ENCODE results near the gene OBSCN.

DNA sequence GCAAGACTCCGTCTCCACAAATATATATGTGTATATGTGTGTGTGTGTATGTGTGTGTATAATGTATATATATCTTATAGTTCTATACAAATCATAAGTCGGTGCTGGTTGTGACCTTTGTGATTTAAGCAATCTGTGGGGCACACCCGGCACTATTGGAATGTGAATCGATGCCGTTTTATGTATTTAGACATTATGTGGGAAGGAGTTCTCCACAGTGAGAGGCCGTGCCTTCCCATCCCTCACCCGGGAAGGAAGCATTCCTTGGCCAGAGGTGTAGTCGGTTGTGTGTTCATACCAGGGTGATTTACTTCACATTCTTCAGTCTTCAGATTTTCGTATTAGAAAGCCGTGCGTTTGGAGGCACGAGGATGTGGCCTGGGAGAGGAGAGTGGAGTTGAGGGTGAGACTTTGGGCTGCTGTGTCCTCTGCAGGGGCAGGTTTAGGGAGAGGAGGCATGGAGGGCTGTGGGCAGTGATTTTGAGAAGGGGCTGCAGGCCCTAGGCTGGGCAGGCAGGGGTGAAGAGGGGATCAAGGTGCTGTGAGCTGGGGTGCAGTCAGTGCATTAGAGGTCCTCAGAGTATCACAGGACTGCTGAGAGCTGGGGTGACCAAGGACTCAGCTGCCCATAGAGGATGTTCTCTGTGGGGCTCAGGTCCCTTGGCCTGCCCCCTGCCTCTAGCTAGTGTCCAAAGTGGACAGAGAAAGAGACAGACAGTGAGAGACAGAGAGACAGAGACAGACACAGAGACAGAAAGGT, 141.0 kb downstream of the OBSCN start:
- no peak for TF ChIP-seq POLR2AphosphoS5 (IDR thresholded peaks at IDR 0.05)
- TF ChIP-seq, protein P1, sequence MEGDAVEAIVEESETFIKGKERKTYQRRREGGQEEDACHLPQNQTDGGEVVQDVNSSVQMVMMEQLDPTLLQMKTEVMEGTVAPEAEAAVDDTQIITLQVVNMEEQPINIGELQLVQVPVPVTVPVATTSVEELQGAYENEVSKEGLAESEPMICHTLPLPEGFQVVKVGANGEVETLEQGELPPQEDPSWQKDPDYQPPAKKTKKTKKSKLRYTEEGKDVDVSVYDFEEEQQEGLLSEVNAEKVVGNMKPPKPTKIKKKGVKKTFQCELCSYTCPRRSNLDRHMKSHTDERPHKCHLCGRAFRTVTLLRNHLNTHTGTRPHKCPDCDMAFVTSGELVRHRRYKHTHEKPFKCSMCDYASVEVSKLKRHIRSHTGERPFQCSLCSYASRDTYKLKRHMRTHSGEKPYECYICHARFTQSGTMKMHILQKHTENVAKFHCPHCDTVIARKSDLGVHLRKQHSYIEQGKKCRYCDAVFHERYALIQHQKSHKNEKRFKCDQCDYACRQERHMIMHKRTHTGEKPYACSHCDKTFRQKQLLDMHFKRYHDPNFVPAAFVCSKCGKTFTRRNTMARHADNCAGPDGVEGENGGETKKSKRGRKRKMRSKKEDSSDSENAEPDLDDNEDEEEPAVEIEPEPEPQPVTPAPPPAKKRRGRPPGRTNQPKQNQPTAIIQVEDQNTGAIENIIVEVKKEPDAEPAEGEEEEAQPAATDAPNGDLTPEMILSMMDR (IDR thresholded peaks at IDR 0.05) = no peak

All from sigmoid colon (tissue), 4 donors.